GM21360 (cell line): ENCODE results near the gene RBM43.
"Not testable (repeated sequence)": the region's sequence is repeated elsewhere in the genome, so short reads cannot be mapped to it uniquely, and the experiment has no call there.

ENCODE experiments used
- ATAC-seq: cut with Tn5 transposase; IDR thresholded peaks from one replicate; pipeline ENCODE4 v1.9.1; 2021; ENCODE audit warnings: mild to moderate bottlenecking, moderate library complexity; ENCODE audit not compliant: unreplicated experiment

Gene RBM43

DNA sequence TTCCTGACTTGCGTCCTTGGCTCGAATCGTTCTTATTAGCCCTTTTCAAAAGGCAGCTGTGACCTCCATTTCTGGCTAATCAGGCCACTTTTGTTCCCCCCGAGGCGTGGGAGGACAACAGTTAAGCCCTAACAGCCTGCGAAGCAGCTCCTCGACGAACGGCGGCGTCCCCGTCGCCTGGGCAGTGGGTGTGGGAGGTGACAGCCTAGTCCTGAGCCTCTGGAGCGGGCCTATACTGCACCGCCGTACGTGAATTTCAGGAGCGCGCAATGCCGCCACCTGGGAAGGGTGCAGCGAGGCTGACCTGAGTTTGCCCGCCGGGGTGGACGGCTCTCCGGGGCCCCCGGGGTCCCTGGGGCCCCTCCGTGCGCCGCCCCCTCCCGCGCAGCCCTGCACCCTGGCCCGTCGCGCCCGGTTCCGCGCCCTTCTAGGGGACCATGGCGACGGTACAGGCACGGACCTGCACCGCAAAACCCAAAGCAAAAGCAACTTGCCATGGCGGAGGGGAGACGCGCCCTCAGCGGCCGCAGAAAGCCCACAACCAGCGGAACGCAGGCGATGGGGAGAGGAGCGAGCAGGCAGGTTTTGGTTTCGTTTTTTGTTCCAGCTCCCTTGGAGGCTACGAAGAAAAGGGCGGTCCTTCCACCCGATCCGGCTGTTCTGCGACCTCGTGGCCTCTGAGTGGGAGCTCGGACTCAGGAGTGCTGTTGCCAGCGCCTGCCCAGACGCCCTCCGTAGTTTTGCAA is at the start of gene RBM43:
RBM43 (minus strand) TSS at position 633 of the 746 bp plus-strand sequence; CDS start at position 497, 136 bp downstream.
- peak; percentile 91 for ATAC-seq

DNA sequence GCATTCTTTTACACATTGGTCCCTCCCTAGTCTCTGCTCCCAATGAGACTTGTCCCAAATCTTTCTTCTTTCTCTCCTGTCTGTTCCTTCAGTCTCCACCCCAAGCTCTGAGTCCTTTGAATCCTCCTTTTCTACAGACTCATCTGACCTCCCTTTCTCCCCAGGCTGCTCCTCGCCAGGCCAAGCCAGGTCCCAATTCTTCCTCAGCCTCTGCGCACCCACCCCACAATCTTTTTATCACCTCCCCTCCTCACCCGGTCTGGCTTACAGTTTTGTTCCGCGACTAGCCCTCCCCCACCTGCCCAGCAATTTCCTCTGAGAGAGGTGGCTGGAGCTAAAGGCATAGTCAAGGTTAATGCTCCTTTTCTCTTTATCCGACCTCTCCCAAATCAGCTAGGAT is 48.6 kb upstream of the RBM43 start:
- ATAC-seq, result not testable (repeated sequence)

DNA sequence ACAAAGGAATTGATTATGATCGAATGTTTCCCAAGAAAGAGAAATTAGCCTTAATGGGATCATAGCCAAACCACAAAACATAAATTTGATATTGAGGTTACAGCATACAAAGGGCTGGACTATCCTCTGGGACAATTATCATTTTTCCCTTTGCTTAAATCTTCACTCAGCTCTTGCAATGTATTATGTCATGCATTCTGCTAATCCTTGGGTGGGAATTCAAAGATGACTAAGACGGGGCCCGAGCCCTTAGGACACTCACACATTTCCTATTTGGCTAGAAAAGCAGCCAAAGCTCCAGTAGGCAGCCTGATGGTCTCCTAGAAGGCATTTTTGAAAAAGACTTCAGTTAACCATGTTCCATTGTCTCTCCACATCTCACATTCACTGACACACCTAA is 45.0 kb upstream of the RBM43 start:
- no peak for ATAC-seq

DNA sequence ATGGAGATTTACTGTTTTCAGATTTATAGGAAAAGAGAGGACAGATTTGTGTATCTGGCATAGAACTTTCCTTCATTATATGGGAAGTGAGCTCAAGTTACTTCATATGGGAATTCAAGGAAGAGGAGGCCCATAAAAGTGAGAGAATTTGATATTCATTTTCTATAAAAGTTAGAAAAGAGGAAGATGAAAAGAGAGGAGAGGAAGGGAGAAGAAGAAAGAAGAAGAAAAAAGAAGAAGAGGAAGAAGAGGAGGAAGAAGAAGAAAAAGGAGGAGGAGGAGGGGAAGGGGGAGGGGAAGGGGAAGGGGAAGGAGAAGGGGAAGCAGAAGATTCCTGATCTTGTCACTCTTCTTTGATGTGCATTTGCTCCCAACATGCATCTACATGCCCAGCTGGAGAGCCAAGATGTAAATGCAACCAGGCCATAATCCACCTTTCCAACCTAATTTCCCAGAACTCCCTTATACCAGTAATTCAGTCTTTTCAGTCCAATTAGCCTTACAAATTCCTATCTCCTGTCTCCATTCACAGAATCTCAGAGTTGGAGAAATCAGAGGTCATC is 43.5 kb upstream of the RBM43 start:
- no peak for ATAC-seq

DNA sequence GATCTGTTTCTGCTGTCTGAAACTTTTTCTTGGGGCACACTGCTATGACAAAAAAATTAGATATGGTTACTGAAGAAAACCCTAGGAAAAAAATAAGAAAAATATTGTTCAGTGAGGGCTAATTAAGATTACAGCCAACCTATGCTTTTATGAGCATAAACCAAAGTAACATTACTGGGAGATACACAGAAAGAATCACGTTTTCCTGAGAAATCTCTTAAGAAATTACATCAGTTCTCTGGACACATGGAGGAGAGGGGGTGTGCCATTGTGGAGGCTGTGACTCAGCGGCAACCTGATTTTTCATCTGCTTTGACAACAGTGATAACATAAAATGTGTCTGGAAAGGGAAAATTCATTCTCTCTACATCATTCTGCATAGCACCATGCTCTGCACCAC is 41.2 kb upstream of the RBM43 start:
- no peak for ATAC-seq

DNA sequence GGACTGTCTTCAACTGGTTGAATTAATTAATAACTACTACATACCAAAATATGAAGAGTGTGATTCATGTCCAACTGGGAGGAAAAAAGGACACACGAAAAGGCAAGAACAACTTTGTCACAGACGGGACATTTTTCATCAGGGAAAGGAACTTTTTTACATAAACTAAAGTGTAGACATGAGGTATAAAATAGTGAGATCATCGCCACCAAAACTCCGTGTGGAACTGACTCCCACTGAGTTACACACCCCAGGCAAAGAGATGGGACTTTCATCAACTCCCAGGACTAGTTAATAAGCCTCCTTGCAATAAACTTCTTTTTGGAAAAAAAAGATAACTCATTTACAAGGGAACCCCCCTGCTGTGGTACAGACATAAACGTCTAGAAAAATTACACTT is 40.7 kb upstream of the RBM43 start:
- ATAC-seq, result no peak

DNA sequence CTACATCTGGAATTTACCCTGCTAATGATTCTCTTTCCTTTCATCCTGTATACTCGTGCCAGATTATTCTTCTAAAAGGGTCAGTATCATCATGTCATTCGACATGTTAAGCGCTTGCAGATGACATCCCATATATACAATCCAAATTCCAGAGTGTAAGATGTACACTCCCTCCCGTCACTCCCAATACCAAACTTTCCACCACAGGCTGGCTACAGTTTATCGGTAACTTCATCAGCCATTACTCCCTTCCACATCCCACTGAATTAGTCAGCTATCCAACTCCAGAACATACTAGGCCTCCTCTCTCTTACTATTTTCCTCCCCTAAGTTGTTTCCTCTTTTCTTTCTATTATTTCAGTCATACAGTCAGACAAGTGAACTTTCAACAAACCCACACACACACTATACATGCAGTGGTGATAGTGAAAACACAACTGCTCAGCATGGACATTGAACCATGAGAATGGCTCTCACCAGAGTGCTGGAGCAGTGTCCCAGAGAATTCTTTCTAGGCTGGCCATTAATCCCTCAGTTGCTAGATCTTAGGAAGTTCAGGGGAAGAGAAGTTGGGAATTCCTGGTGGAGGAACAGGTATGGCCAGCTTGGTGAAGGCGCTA is 38.4 kb upstream of the RBM43 start:
- no peak for ATAC-seq

DNA sequence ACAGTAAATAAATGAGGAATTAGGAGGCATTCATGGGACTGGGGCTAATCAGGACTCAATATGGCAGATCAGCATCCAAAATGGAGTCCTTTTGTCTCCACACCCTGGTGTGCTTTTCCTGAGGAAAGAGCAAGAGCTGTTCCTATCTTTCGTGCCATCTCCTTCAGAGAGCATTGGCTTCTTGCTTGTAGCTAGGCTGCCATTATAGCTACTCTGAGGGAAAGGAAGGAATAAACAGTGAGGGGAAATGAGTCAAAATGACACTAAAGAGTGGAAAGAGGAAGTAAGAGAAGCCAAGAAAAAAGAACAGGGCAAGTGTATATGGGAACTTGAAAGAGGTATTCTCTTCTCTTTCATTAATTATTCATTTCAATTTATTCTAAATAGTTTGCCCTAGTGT is 36.2 kb upstream of the RBM43 start:
- ATAC-seq, result peak; percentile 97

DNA sequence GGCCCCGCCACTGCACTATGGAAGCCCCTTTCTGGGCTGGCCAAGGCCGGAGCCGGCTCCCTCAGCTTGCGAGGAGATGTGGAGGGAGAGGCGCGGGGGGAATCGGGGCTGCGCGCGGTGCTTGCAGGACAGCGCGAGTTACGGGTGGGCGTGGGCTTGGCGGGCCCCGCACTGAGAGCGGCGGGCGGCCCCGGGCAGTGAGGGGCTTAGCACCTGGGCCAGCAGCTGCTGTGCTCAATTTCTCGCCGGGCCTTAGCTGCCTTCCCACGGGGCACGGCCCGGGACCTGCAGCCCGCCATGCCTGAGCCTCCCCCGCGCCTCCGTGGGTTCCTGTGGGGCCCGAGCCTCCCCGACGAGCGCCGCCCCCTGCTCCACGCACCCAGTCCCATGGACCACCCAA is 34.3 kb upstream of the RBM43 start:
- ATAC-seq, result not testable (repeated sequence)

DNA sequence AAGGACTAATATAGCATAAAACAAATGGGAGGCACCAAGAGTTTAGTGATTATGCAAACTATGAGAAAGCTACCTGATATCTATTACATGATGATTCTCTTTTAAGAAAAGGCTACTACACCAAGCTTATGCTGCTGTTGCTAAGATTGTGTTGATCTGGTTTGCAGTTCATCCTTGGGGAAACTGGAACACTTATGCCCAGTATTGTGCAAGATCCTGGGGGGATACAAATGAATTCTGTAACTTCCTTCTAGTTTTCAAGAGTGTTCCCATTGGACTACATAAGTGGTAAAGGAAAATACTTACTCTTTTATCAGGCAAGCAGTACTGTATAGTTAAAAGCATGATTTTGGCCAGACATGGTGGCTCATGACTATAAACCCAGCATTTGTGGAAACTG is 30.9 kb upstream of the RBM43 start:
- ATAC-seq, result no peak

DNA sequence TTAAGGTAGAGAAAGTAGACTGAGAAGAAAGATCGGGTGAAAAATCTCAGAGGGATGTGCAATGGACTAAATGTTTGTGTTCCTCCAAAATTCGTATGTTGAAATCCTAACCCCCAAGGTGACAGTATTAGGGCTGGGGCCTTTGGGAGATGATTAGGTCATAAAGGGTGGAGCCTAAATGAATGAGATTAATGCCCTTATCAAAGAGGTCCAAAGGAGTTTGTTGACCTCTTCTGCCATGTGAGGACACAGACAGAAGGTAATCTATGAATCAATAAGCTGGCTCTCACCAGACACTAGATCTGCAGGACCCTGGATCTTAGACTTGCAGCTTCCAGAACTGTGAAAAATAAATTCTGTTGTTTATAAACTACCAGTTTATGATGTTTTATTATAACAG is 30.5 kb upstream of the RBM43 start:
- ATAC-seq, result no peak

DNA sequence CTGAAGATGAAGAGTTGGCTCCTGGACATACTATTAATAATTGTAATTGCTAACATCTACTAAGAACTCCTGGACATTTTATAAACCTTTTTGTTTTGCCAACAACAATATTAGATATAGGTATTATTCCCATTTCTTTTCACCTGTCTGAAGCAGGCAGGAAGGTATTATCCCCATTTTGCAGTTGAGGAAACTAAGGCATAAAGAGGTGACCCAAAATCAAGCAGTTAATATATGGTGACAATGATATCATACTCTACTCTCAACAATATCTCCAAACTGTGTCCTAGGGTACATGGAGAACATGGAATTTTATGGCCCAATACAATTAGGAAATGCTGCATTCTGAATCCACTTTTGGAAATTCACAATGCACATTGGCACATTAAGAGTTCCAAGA is 29.6 kb upstream of the RBM43 start:
- no peak for ATAC-seq

DNA sequence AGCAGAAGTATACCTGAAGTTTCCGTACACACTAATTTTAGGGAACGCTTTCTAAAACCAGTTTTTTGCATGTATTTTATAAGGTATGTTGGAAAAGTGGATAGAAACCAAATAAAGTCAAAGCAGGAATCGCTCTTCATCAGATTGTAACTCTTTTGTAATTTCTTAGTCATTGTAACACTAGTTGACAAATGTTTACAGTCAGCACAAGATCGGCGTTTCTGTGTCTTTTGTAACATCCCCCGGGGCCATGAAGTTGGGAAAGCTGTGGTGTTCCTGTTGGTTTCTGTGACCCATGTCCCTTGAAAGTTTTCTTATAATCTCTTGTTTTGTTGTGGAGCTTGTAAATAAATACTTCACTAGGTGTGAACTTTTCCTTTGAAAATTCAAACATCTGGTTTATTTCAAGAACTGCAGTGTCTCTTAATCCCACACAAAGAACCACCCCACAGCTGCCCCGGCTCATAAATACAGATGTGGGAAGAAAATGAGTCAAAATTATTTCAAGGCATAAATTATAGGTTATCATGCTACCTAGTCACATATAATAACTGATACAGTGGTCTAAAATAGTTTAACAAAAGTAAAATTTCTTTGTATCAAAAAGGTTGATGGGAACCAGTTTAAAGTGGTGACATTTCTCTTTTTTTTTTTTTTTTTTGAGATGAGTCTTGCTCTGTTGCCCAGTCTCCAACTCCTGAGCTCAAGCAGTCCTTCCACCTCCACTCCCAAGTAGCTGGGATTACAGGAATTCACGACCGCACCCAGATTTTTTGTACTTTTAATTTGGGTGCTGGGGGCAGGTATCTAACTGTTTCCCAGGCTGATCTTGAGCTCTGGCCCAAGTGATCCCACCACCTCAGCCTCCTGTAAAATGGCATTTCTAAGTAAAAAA is 28.6 kb upstream of the RBM43 start:
- peak; percentile 19 for ATAC-seq

DNA sequence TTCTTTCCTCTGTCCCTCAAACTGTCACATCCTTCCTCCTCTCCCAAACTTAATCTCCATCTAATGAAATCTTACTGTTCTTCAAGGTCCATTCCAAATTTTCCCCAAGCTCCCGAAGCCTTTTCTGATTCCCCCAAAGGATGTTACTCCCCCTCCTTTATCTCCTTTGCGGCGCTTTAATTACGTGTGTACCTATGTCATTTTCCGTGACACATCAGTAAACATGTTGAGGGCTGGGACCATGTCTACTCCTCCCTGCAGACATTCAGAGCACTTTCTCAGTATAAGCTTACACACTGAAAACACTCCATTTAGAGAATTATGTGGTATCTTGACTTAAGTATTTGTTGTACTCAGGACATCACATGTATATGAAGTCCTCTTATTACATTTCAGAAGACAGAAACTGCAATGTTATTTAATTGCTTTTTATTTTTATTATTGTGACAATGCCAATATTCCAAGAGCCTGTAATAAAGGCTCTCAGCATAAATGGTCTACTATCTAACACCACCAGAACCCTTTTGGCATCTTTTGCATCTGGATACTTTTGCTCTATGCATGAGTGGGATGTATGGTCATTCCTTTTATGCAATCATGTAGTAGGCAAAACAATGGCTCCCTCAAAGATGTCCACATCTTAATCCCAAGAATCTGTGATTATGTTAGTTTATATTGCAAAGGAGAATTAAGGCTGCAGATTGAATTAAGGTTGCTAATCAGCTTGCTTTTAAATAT is 26.0 kb upstream of the RBM43 start:
- ATAC-seq, result no peak

DNA sequence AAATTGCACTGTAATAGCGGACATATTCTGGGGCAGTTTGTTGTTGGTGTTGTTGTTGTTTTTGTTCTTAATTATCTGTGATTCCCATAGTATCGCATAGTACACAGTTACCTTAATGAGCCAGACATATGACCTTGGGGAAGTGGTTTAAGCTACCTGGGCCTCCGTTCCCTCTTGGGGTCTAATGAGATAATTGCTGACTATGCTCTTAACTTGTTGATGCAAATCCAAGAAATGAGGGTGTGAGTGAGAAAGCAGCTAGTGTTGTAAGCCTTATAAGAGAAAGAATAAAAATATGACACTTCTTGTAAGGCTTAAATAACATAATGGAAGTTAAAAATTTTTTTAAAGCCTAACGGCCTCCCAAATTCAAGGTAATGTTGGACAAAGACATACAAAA is 20.7 kb upstream of the RBM43 start:
- no peak for ATAC-seq

DNA sequence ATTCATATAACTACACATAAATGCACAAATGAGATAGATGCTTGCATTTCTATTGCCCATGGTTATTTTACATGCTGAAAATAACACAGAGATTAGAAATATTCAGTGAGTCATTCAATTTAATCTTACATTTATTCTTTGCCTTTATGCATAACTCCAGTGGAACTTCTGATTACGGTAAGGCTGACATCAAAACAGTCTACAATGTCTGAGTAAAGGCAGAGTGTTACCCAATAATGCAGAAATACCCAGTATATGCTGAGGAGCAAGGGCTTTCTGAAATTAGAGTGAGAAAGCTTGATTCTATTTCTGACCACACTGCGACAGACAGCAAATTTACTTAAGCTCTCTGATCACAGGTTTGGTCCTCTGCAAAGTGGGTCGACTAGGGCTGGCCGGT is 18.6 kb upstream of the RBM43 start:
- no peak for ATAC-seq

DNA sequence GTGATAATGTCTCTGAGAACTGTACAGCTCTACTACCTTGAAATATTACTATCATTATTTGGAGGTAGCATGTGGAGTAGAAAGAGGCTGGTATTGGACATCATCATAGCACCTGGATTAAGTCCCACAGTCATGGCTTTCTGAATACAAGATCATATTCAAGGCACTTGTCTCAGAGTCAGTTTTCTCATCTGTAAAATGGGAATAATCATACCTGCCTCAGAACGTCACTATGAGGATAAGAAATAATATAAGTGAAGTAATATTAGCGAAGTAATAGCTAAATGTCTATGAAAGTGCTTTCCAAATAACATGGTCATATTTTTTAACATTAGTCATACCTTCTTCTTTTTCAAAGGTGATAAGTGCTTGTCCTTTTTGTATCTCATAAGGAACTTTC is 16.8 kb upstream of the RBM43 start:
- ATAC-seq, result no peak

DNA sequence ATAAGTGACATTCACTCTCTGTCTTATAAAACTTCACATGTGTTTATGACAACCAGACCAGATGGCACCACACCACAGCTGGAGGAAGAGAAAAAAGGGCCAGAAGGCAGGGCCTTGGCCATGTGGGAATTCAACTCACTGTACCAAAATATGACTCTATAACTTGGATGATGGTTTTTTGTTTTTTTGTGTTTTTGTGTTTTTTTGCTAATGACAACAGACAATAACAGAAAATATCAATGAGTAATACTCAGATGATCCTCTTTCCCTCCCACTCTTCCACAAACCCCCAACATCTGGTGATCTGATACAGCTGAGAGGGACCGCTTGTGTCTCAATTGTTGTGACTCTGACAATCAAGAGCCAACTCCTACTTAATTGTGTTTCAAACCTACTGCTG is 15.4 kb upstream of the RBM43 start:
- ATAC-seq, result no peak

DNA sequence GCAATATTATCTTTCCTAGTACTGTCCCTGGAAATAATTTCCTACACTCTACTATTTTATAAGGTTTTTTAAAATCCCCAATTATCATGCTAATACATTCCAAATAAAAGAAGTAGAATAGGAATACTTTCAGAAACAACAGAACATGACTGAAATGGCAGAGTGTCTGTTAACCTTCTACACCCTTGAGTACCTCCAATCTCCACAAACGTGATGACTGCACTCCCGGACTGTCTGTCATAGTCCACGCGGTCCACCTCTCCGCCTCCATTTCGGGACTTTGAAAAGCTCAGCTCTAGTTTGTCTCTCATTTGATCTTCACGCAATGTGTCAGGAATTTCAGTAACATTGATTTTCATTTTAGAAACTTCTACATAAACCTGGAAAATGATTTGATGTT is 13.6 kb upstream of the RBM43 start:
- ATAC-seq, result no peak

DNA sequence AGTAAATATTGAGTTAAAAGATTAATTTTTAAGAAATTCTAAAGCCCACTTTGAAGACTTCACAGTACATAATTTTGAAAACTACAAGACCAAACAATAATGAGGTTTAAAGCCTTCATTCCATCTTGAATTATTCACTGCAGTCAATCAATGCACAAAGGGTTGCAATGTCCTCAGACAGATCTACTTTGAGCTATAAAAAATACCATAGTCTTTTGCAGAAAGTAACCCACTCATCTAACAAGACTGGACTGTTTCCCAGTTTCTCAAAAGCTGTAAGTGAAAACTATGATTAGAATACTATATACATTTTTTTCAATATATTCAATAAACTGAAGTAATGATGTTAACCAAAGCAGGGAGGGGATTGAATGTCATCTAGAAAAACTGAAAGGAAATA is 10.2 kb upstream of the RBM43 start:
- no peak for ATAC-seq
